GM18867 (cell line): ENCODE results near the gene SLCO3A1.

Experiments used
- ATAC-seq: cut with Tn5 transposase; IDR thresholded peaks from one replicate; pipeline ENCODE4 v1.9.1; 2021; ENCODE audit warnings: mild to moderate bottlenecking, moderate library complexity; ENCODE audit not compliant: unreplicated experiment

Gene SLCO3A1

GRCh38 chr15:91860498-91860897, 7.0 kb downstream of the SLCO3A1 start:
- ATAC-seq: no peak

- ATAC-seq: no peak
Observed at GRCh38 chr15:91861223-91861622, 7.7 kb downstream of the SLCO3A1 start.

GRCh38 chr15:91862891-91863504, 9.5 kb downstream of the SLCO3A1 start:
- no peak for ATAC-seq

GRCh38 chr15:91863621-91864255, 10.2 kb downstream of the SLCO3A1 start:
- ATAC-seq: no peak

- ATAC-seq: no peak
Observed at GRCh38 chr15:91864664-91865063, 11.2 kb downstream of the SLCO3A1 start.

GRCh38 chr15:91865486-91865885, 12.0 kb downstream of the SLCO3A1 start:
- ATAC-seq: no peak

- ATAC-seq: no peak
Observed at GRCh38 chr15:91865950-91866349, 12.4 kb downstream of the SLCO3A1 start.

- no peak for ATAC-seq
Observed at GRCh38 chr15:91866371-91866905, 12.9 kb downstream of the SLCO3A1 start.

GRCh38 chr15:91866971-91867372, 13.5 kb downstream of the SLCO3A1 start:
- ATAC-seq: no peak

- ATAC-seq: no peak
Observed at GRCh38 chr15:91867581-91868026, 14.1 kb downstream of the SLCO3A1 start.

- no peak for ATAC-seq
Observed at GRCh38 chr15:91870876-91871537, 17.5 kb downstream of the SLCO3A1 start.

- no peak for ATAC-seq
Observed at GRCh38 chr15:91871837-91872236, 18.3 kb downstream of the SLCO3A1 start.

- ATAC-seq: no peak
Observed at GRCh38 chr15:91872356-91873137, 19.0 kb downstream of the SLCO3A1 start.

GRCh38 chr15:91873138-91873536, 19.6 kb downstream of the SLCO3A1 start:
- no peak for ATAC-seq

GRCh38 chr15:91874171-91874570, 20.7 kb downstream of the SLCO3A1 start:
- no peak for ATAC-seq

- ATAC-seq: no peak
Observed at GRCh38 chr15:91874992-91875660, 21.6 kb downstream of the SLCO3A1 start.

- no peak for ATAC-seq
Observed at GRCh38 chr15:91876187-91876586, 22.7 kb downstream of the SLCO3A1 start.

- ATAC-seq: no peak
Observed at GRCh38 chr15:91878319-91878870, 24.9 kb downstream of the SLCO3A1 start.

- ATAC-seq: no peak
Observed at GRCh38 chr15:91879158-91879557, 25.6 kb downstream of the SLCO3A1 start.

- ATAC-seq: no peak
Observed at GRCh38 chr15:91880373-91880772, 26.9 kb downstream of the SLCO3A1 start.
